HTERT RPE-1 (cell line): ENCODE results near the gene GRK3.
"Not testable (repeated sequence)": the region's sequence is repeated elsewhere in the genome, so short reads cannot be mapped to it uniquely, and the experiment has no call there.

ENCODE experiments used
- in situ Hi-C: fragments of 300-500 bp; cut with MboI; formaldehyde crosslinking; loops from 4 replicates; pipeline ENCODE4 v1.14.3; 2020; ENCODE audit warnings: low sequenced_read_pairs

GRK3 gene

DNA sequence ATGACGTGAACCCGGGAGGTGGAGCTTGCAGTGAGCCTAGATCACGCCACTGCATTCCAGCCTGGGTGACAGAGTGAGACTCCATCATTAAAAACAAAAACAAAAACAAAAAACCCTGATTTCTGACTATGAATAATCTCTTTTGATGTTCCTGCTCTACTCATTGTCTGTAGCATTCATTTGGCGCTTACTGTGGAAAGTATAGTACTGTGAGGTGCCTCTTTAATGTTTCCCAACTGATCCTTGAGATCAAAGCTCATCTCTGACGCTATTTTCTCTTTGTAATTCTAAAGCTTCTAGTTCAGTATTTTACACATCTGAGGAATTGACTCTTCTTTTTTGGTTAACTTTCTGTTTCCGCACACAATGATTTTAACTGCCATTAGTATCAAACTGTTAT lies 60.0 kb downstream of the GRK3 start:
- in situ Hi-C loops: no loop called here

DNA sequence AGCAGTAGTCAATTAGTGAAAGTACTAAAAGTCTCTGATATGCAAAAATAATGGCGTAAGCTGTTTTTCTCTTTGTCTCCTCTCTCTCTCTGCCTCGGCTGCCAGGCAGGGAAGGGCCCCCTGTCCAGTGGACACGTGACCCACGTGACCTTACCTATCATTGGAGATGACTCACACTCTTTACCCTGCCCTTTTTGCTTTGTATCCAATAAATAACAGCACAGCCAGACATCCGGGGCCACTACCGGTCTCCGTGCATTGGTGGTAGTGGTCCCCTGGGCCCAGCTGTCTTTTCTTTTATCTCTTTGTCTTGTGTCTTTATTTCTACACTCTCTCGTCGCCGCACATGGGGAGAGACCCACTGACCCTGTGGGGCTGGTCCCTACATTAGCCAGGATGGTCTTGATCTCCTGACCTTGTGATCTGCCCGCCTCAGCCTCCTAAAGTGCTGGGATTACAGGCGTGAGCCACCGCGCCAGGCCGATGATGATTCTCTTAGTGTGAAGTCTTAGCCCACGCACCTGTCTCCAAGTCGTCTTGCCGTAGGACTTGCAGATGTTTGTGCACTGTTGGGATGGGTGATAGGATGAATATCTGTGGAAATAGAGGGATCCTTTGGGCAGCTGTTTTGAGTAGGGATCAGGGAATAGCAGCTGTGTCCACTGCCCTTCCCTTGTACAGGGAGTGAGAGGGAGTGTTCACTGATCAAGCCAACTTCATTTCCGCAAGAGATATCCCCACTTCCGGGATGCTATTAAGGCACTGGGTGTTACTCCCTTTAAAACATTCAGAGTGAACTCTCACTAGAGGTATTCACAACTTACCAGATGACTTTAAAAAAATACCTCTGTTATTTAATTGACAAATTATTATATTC lies 61.5 kb downstream of the GRK3 start:
- in situ Hi-C loops: not testable (repeated sequence)

GRCh38 chr22:25626624-25626990 lies 62.1 kb downstream of the GRK3 start:
- in situ Hi-C loops: no loop called here

GRCh38 chr22:25627271-25627852 lies 62.9 kb downstream of the GRK3 start:
- in situ Hi-C loops: no loop called here

DNA sequence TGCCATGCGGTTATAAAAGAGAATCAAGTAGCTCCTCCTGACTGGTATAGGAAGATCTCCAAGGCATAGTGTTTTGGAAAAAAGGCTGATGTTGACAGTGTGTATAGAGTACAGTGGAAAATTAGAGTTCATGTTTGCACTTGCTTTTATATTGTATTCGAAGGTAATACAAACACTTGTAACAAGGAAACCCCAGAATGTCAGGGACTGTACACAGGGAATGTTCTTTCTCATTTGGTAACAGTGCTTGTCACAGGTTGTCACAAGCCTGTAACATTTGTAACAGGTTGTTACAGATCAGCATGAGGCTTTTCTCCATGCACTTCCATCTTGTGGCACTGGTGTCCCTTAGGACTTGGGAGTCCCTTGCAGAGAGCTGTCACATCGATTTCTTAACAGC lies 64.0 kb downstream of the GRK3 start:
- in situ Hi-C loops: no loop called here

GRCh38 chr22:25629613-25630012 lies 65.1 kb downstream of the GRK3 start:
- in situ Hi-C loops: no loop called here

DNA sequence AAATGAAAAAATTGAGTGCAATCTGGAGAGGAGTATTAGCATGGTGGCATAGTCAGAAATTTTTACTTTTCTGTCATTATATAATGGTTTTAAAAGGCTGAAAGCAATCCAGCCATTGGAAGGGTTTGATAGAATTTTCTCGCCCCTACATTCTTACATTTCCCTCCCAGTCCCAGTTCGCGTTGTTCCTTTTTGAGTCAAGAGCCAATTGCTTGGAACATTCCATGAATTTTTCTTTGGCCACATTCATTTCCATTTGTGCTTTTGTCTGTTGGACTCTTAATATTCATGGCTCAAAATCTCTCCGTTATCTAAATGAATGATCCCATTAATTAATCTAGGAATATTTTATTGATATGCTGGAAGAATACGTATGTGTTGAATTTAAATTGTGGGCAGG lies 66.0 kb downstream of the GRK3 start:
- in situ Hi-C loops: no loop called here

DNA sequence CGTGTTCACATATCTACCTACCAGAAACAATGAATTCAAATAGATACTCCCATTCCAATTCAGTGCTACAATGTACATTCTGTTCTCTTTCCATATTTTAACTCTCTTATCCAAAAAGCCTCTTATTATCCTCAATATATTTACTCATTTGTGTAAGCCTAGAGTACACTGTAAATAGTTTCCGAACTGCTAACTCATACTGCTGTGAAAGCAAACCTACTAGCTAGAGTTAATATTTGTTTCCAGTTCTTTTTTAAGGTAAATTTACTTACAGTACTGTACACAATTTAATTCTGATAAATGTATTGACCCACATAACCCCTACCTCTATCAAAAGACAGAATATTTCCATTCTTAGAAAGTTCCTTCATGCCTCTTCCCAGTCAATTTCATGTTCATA lies 71.8 kb downstream of the GRK3 start:
- in situ Hi-C loops: no loop called here

- in situ Hi-C loops: no loop called here
Measured at GRCh38 chr22:25637032-25637431, 72.6 kb downstream of the GRK3 start.

- in situ Hi-C loops: no loop called here
Measured at GRCh38 chr22:25637672-25638071, 73.2 kb downstream of the GRK3 start.

GRCh38 chr22:25638638-25639037 lies 74.2 kb downstream of the GRK3 start:
- in situ Hi-C loops: no loop called here

GRCh38 chr22:25641650-25642049 lies 77.2 kb downstream of the GRK3 start:
- in situ Hi-C loops: no loop called here

GRCh38 chr22:25643232-25644000 lies 78.9 kb downstream of the GRK3 start:
- in situ Hi-C loops: no loop called here

- in situ Hi-C loops: no loop called here
Measured at GRCh38 chr22:25644122-25644521, 79.6 kb downstream of the GRK3 start.

DNA sequence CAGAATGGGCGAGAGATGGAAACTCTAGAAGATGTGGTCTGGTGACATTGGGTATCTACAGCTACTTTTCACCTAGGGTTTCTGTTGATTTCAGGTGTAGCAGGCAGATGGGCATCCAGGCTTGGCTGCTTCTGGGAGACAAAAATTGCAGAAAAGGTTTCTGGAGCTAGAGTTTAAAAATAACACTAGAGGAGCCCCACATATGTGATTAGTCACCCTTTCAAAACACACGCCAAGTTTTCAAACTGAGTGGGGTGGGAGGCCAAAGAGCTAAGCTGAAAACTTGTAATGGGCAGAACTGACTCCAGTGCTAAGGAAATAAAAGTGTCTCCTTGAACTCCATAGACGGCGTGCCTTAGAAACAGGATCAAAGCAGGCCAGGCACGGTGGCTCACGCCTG lies 80.8 kb downstream of the GRK3 start:
- in situ Hi-C loops: no loop called here

GRCh38 chr22:25645964-25646363 lies 81.5 kb downstream of the GRK3 start:
- in situ Hi-C loops: no loop called here

DNA sequence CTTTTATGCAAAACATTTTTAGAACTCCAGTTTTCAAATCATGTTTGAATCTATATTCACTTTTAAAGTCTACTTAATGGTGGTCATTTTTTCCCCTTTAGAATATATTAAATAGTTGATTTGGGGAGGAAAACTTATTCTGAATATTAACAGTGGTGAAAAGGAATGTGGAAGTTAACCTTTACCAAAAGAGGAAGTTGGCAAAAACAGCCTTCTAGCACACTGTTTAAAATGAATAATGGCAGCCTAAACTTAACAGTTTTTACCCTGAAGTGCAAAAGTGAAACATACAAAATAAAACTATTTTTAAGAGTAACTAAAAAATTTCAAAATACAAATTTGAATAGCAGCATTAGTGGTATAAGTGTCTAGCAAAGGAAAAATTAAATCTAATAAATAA lies 86.4 kb downstream of the GRK3 start:
- in situ Hi-C loops: no loop called here

GRCh38 chr22:25651332-25652085 lies 87.0 kb downstream of the GRK3 start:
- in situ Hi-C loops: no loop called here

- in situ Hi-C loops: no loop called here
Measured at GRCh38 chr22:25654676-25655075, 90.2 kb downstream of the GRK3 start.

DNA sequence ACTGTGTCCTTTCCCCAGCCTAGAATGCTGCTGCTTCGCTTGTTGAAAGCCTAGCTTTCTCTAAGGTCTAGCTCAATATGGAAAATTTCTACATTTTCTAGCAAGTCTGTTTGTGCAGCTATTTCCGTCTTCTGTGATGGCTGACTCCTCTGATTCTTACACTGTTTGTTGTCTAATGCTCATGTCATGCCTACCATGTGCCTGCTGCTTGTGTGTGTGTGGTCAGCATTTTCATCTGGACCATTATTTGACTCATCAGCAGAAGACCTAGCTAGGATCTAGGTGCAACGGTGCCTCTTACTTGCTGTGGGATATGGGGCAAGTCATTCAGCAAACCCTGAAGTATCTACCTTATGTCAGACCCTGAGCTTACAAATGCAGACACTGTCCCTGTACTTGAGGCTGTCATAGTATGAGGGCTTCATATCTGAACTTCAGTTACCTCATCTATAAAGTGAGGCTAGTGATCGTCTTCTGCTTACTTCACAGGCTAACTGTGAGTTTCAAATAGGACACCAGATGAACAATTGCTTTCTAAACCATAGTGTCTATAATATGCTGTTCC lies 91.0 kb downstream of the GRK3 start:
- in situ Hi-C loops: no loop called here

GRCh38 chr22:25656724-25657123 lies 92.2 kb downstream of the GRK3 start:
- in situ Hi-C loops: no loop called here
